Epithelial cell of esophagus (primary cell): Measurements from ENCODE around the gene PRDM16.

ENCODE experiments used
- DNase-seq: peaks from one replicate; pipeline ENCODE4 v3.0.0; 2010; ENCODE audit warnings: low read depth
- H3K4me3 ChIP-seq: 2 replicates; pipeline ENCODE4 v1.5.1; 2011; ENCODE audit warnings: mild to moderate bottlenecking, low read length, control low read depth
- CTCF ChIP-seq: IDR thresholded peaks from 2 replicates; pipeline ENCODE4 v1.5.1; 2011; ENCODE audit warnings: low read depth, mild to moderate bottlenecking, low read length, control low read depth, inconsistent platforms; ENCODE audit not compliant: insufficient read depth; ENCODE audit errors: missing control alignments

Gene PRDM16

GRCh38 chr1:3365523-3366125, 296.6 kb downstream of the PRDM16 start:
- no peak for TF ChIP-seq CTCF
- H3K4me3 ChIP-seq = no peak overlapping the region
- DNase-seq = no peak

- no peak overlapping the region for H3K4me3 ChIP-seq
- no peak for TF ChIP-seq CTCF
- no peak for DNase-seq
Measured at GRCh38 chr1:3366126-3367051, 297.4 kb downstream of the PRDM16 start.

GRCh38 chr1:3367376-3367775, 298.4 kb downstream of the PRDM16 start:
- no peak overlapping the region for H3K4me3 ChIP-seq
- no peak for TF ChIP-seq CTCF
- no peak for DNase-seq

- no peak overlapping the region for H3K4me3 ChIP-seq
- TF ChIP-seq CTCF = no peak
- DNase-seq = no peak
Measured at GRCh38 chr1:3368059-3368458, 299.1 kb downstream of the PRDM16 start.

GRCh38 chr1:3368711-3369445, 299.9 kb downstream of the PRDM16 start:
- DNase-seq = peak; percentile 16
- no peak overlapping the region for H3K4me3 ChIP-seq
- TF ChIP-seq CTCF = no peak

- H3K4me3 ChIP-seq = no peak overlapping the region
- peak; percentile 54 for DNase-seq
- no peak for TF ChIP-seq CTCF
Measured at GRCh38 chr1:3369446-3370076, 300.6 kb downstream of the PRDM16 start.
